Spleen (tissue), 11 donors: ENCODE data around the gene TENT5C. TPM values are rescaled to one million over a fixed set of nuclear protein-coding genes. Genes with fewer than 3 reads are reported as not detected.

ENCODE experiments used
- DNase-seq: peaks from one replicate; pipeline ENCODE4 v3.0.0-alpha.2; 2020
- H3K27ac ChIP-seq, 8 donors: fragments of 200-600 bp; sonication (generic) in 7 of 8; 1 replicate in 4 of 8; 2 replicates in 4 of 8; pipeline versions ENCODE4 v1.5.0 to v1.8.0; 2016 to 2021; ENCODE audit warnings: inconsistent platforms in 4 of 8, mild to moderate bottlenecking in 4 of 8, moderate library complexity in 1 of 8
- H3K27me3 ChIP-seq, 7 donors: fragments of 200-600 bp; sonication (generic) in 6 of 7; replicated peaks in 1 of 7; 1 replicate in 4 of 7; 2 replicates in 3 of 7; pipeline versions ENCODE4 v1.5.0 to v1.8.0; 2016 to 2021; ENCODE audit warnings: inconsistent platforms in 3 of 7, mild to moderate bottlenecking in 1 of 7
- H3K36me3 ChIP-seq, 6 donors: fragments of 200-600 bp; sonication (generic) in 5 of 6; 1 replicate in 4 of 6; 2 replicates in 2 of 6; pipeline versions ENCODE4 v1.5.0 to v1.8.0; 2016 to 2021; ENCODE audit warnings: inconsistent platforms in 2 of 6
- H3K4me1 ChIP-seq, 6 donors: fragments of 200-600 bp; sonication (generic) in 5 of 6; 1 replicate in 3 of 6; 2 replicates in 3 of 6; pipeline versions ENCODE4 v1.5.0 to v1.8.0; 2016 to 2021; ENCODE audit warnings: inconsistent platforms in 3 of 6
- H3K4me3 ChIP-seq, 8 donors: fragments of 200-600 bp; sonication (generic) in 7 of 8; 1 replicate in 4 of 8; 2 replicates in 4 of 8; pipeline versions ENCODE4 v1.5.0 to v1.8.0; 2016 to 2021; ENCODE audit warnings: inconsistent platforms in 4 of 8, mild to moderate bottlenecking in 4 of 8, moderate library complexity in 2 of 8
- H3K9me3 ChIP-seq, 8 donors: fragments of 200-600 bp; sonication (generic) in 7 of 8; 1 replicate in 4 of 8; 2 replicates in 4 of 8; pipeline versions ENCODE4 v1.5.0 to v1.8.0; 2016 to 2021; ENCODE audit warnings: inconsistent platforms in 4 of 8
- CTCF ChIP-seq, 11 experiments: fragments of 200-600 bp in 7 of 11; fragments of 450-650 bp in 4 of 11; sonication (generic) in 4 of 11; IDR thresholded peaks in 8 of 11; conservative IDR thresholded peaks in 3 of 11; 1 replicate in 7 of 11; 2 replicates in 4 of 11; pipeline versions ENCODE4 v1.4.0 to v1.8.0; 2016 to 2021; ENCODE audit warnings: antibody characterized with exemption in 11 of 11, inconsistent platforms in 4 of 11, mild to moderate bottlenecking in 1 of 11
- POLR2A ChIP-seq, 3 donors: fragments of 450-650 bp; IDR thresholded peaks; one replicate each; pipeline ENCODE4 v1.5.1; 2017; ENCODE audit warnings: antibody characterized with exemption in 3 of 3, mild to moderate bottlenecking in 1 of 3
- POLR2AphosphoS5 ChIP-seq, 3 donors: sonication (generic); formaldehyde crosslinking; IDR thresholded peaks; one replicate each; pipeline ENCODE4 v1.5.1; 2017; ENCODE audit warnings: antibody characterized with exemption in 3 of 3
- WGBS, 5 donors: extraction: QIAGEN DNeasy Blood & Tissue Kit in 3 of 5; methylation state at CpG; one replicate each; pipeline versions ENCODE4 v1.1.5 to v1.1.7; 2013 to 2018; 5-methylcytosine and 5-hydroxymethylcytosine counted together
- intact Hi-C: fragments of 100-400 bp; cut with DNase I; formaldehyde crosslinking; loops from one replicate; pipeline ENCODE4 v1.15.0; 2023; ENCODE audit warnings: low total_unique reads
- polyA plus RNA-seq, 3 donors: library from polyadenylated mRNA; stranded (reverse); fragments of 200-250 nt; gene quantifications; one replicate each; pipeline ENCODE4 v1.2.1, GENCODE V29; 2013
- total RNA-seq, 7 donors: library from RNA; depleted of rRNA in 3 of 7; stranded (reverse); fragments of >200 nt in 3 of 7; fragmentation: NEBNext Ultra II Directional in 4 of 7; extraction: Animal tissue kit (Norgen Biotek cat#: 25700) in 4 of 7; gene quantifications; one replicate each; pipeline versions ENCODE4 v1.1.0 to v1.2.1, GENCODE V29; 2016 to 2021
- donor health status: healthy with polysubstance abuse.
- donor health status: DM: no; HTN: no; CAD: no; lungs with moderate emphysema.
- donor health status: DM: no; HTN: no; CAD: no.
- donor health status: Bipolar disorder and iron deficiency.
- donor health status: healthy.
- donor health status: DM: no; HTN: no; CAD: no.
- donor health status: DM: yes; HTN: yes; CAD: no.

Gene TENT5C
- total and polyA plus RNA-seq, 10 donors: 5.6 to 181 (median 37.0) TPM

- Histone ChIP-seq H3K4me3 (no peak overlapping the region), H3K4me1 (peaks cover 0 to 54% (median 33%) of the 10 kb centered on the region in 6 donors), H3K27ac (peak overlapping the region in 3 of 8 donors; percentile 26 to 36 (median 31)), H3K27me3 (no peaks in the 10 kb centered on the region), H3K36me3 (no peaks in the 10 kb centered on the region), H3K9me3 (no peaks in the 10 kb centered on the region)
- 56 to 67% (median 63%) methylated on average over 8 of the region's 8 CpGs for WGBS, 5 donors
- DNase-seq: peak; percentile 64
- intact Hi-C loops: no loop called here
- TF ChIP-seq POLR2AphosphoS5 (IDR thresholded peaks at IDR 0.05) (no peak), CTCF (IDR thresholded peaks at IDR 0.05 in 8 of 11, conservative IDR thresholded peaks at IDR 0.05 in 3 of 11) (no peak), POLR2A (IDR thresholded peaks at IDR 0.05) (no peak)
Measured at GRCh38 chr1:117636637-117637425, 31.0 kb downstream of the TENT5C start.

- Histone ChIP-seq H3K4me3 (no peak overlapping the region), H3K9me3 (no peaks in the 10 kb centered on the region), H3K36me3 (no peaks in the 10 kb centered on the region), H3K27ac (peak overlapping the region in 2 of 8 donors; percentile 44), H3K4me1 (peaks cover 0 to 53% (median 22%) of the 10 kb centered on the region in 6 donors), H3K27me3 (no peaks in the 10 kb centered on the region)
- DNase-seq: no peak
- WGBS, 5 donors: 0 to 50% (median 30%) methylated on average over 1 of the region's 1 CpG
- intact Hi-C loops: no loop called here
- TF ChIP-seq POLR2A (IDR thresholded peaks at IDR 0.05) (no peak), POLR2AphosphoS5 (IDR thresholded peaks at IDR 0.05) (no peak), CTCF (IDR thresholded peaks at IDR 0.05 in 8 of 11, conservative IDR thresholded peaks at IDR 0.05 in 3 of 11) (no peak)
Measured at GRCh38 chr1:117638141-117638540, 32.3 kb downstream of the TENT5C start.

- Histone ChIP-seq H3K9me3 (no peaks in the 10 kb centered on the region), H3K36me3 (no peaks in the 10 kb centered on the region), H3K27ac (peak overlapping the region in 1 of 8 donors; percentile 44), H3K4me3 (no peak overlapping the region), H3K27me3 (no peaks in the 10 kb centered on the region), H3K4me1 (peaks cover 0 to 53% (median 18%) of the 10 kb centered on the region in 6 donors)
- intact Hi-C loops: no loop called here
- TF ChIP-seq POLR2A (IDR thresholded peaks at IDR 0.05) (no peak), CTCF (IDR thresholded peaks at IDR 0.05 in 8 of 11, conservative IDR thresholded peaks at IDR 0.05 in 3 of 11) (no peak), POLR2AphosphoS5 (IDR thresholded peaks at IDR 0.05) (no peak)
- no peak for DNase-seq
- WGBS, 5 donors: 72 to 80% (median 78%) methylated on average over 4 of the region's 4 CpGs
Measured at GRCh38 chr1:117638759-117639158, 32.9 kb downstream of the TENT5C start.

GRCh38 chr1:117639741-117640140 lies 33.9 kb downstream of the TENT5C start:
- Histone ChIP-seq H3K27ac (no peak overlapping the region), H3K9me3 (no peaks in the 10 kb centered on the region), H3K4me1 (peaks cover 0 to 61% (median 22%) of the 10 kb centered on the region in 6 donors), H3K36me3 (no peaks in the 10 kb centered on the region), H3K27me3 (no peaks in the 10 kb centered on the region), H3K4me3 (no peak overlapping the region)
- intact Hi-C loops: no loop called here
- 78 to 96% (median 93%) methylated on average over 4 of the region's 4 CpGs for WGBS, 5 donors
- TF ChIP-seq POLR2A (IDR thresholded peaks at IDR 0.05) (no peak), POLR2AphosphoS5 (IDR thresholded peaks at IDR 0.05) (no peak), CTCF (IDR thresholded peaks at IDR 0.05 in 8 of 11, conservative IDR thresholded peaks at IDR 0.05 in 3 of 11) (no peak)
- no peak for DNase-seq
